Prostate gland (tissue), 2 donors: Measurements from ENCODE around the gene TTC29.

Experiments
- POLR2A ChIP-seq: fragments of 450-650 bp; IDR thresholded peaks from one replicate; pipeline ENCODE4 v1.6.1; 2016; ENCODE audit warnings: antibody characterized with exemption, mild to moderate bottlenecking
- POLR2AphosphoS5 ChIP-seq: sonication (generic); formaldehyde crosslinking; IDR thresholded peaks from one replicate; pipeline ENCODE4 v1.6.1; 2017; ENCODE audit warnings: antibody characterized with exemption
- TF ChIP-seq, protein P1 (sequence below), 4 experiments: fragments of 200-600 bp in 2 of 4; fragments of 450-650 bp in 2 of 4; sonication (generic) in 2 of 4; IDR thresholded peaks; 1 replicate in 3 of 4; 2 replicates in 1 of 4; pipeline ENCODE4 v1.5.1; 2016 to 2019; ENCODE audit warnings: antibody characterized with exemption in 4 of 4, mild to moderate bottlenecking in 2 of 4, moderate library complexity in 2 of 4

DNA sequence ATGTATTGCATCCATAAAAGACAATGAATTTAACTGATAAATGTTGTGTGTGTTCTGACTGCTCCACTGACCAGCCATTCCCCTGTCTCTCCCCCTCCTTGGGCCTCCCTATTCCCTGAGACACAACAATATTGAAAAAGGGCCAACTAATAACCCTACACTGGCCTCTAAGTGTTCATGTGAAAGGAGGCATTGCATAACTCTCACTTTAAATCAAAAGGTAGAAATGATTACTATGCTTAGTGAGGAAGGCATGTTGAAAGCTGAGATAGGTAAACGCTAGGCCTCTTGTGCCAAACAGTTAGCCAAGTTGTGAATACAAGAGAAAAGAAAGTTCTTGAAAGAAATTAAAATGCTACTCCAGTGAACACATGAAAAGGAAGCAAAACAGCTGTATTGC is 154.2 kb downstream of the TTC29 start:
- no peak for TF ChIP-seq POLR2A
- TF ChIP-seq, protein P1, sequence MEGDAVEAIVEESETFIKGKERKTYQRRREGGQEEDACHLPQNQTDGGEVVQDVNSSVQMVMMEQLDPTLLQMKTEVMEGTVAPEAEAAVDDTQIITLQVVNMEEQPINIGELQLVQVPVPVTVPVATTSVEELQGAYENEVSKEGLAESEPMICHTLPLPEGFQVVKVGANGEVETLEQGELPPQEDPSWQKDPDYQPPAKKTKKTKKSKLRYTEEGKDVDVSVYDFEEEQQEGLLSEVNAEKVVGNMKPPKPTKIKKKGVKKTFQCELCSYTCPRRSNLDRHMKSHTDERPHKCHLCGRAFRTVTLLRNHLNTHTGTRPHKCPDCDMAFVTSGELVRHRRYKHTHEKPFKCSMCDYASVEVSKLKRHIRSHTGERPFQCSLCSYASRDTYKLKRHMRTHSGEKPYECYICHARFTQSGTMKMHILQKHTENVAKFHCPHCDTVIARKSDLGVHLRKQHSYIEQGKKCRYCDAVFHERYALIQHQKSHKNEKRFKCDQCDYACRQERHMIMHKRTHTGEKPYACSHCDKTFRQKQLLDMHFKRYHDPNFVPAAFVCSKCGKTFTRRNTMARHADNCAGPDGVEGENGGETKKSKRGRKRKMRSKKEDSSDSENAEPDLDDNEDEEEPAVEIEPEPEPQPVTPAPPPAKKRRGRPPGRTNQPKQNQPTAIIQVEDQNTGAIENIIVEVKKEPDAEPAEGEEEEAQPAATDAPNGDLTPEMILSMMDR (IDR thresholded peaks at IDR 0.05), result no peak
- no peak for TF ChIP-seq POLR2AphosphoS5
